Smooth muscle cell of trachea (primary cell): ENCODE results near the gene NMB. TPM values are rescaled to one million over a fixed set of nuclear protein-coding genes. Genes with fewer than 3 reads are reported as not detected.

Experiments used
- total RNA-seq: library from RNA; depleted of rRNA; stranded (reverse); fragments of >200 nt; gene quantifications from 2 replicates; pipeline ENCODE4 v1.2.1, GENCODE V29; 2014

NMB gene
- total RNA-seq, result 3.6 and 6.8 TPM in 2 replicates

GRCh38 chr15:84658080-84658787 is at the start of gene NMB:
Gene NMB (minus strand): TSS chr15:84658199. CDS start chr15:84658152, 47 bp downstream.

GRCh38 chr15:84653910-84654688 is 3.9 kb downstream of the NMB start, which contains the start of gene WDR73:
Gene WDR73 (minus strand): TSS chr15:84654283. CDS start chr15:84654274, 9 bp downstream.

Other genes with a start within 250 kb of the NMB start
- 8.1 and 9.7 TPM in 2 replicates for gene ZSCAN2, start 57.2 kb downstream of the NMB start, total RNA-seq
- gene WDR73, start 3.9 kb downstream of the NMB start, total RNA-seq, result 27.3 and 34.9 TPM in 2 replicates
- gene SEC11A, start 57.9 kb upstream of the NMB start, total RNA-seq, result 142 and 272 TPM in 2 replicates
- 4.7 and 6.5 TPM in 2 replicates for gene ZNF592, start 90.4 kb upstream of the NMB start, total RNA-seq
- 0.33 and 0.87 TPM in 2 replicates for gene ALPK3, start 159.2 kb upstream of the NMB start, total RNA-seq
- not detected in 2 replicates for gene SLC28A1, start 226.5 kb upstream of the NMB start, total RNA-seq